Vagina (tissue), 2 donors: Measurements from ENCODE around the gene TRPV2. TPM values are rescaled to one million over a fixed set of nuclear protein-coding genes. Genes with fewer than 3 reads are reported as not detected.
A peak's percentile ranks its signal among the peaks of the same experiment; 100 is the strongest.

ENCODE experiments used
- DNase-seq, 2 donors: peaks; one replicate each; pipeline ENCODE4 v3.0.0-alpha.2; 2017; ENCODE audit errors: extremely low spot score in 2 of 2
- H3K27ac ChIP-seq: fragments of 200-600 bp; sonication (generic); one replicate; pipeline ENCODE4 v1.5.1; 2019
- H3K27me3 ChIP-seq: fragments of 200-600 bp; sonication (generic); one replicate; pipeline ENCODE4 v1.5.1; 2019
- H3K36me3 ChIP-seq, 2 donors: fragments of 200-600 bp; sonication (generic); one replicate each; pipeline ENCODE4 v1.5.1; 2017 to 2019
- H3K4me1 ChIP-seq: fragments of 200-600 bp; sonication (generic); one replicate; pipeline ENCODE4 v1.5.1; 2019
- H3K4me3 ChIP-seq, 2 donors: fragments of 200-600 bp; sonication (generic); 1 replicate in 1 of 2; 2 replicates in 1 of 2; pipeline ENCODE4 v1.5.1; 2016 to 2019
- H3K9me3 ChIP-seq: fragments of 200-600 bp; sonication (generic); one replicate; pipeline ENCODE4 v1.5.1; 2019
- CTCF ChIP-seq, 3 experiments: fragments of 450-650 bp in 2 of 3; fragments of 200-600 bp in 1 of 3; sonication (generic) in 1 of 3; IDR thresholded peaks; one replicate each; pipeline ENCODE4 v1.5.1; 2017 to 2019; ENCODE audit warnings: antibody characterized with exemption in 3 of 3, mild to moderate bottlenecking in 2 of 3, moderate library complexity in 2 of 3
- POLR2A ChIP-seq, 2 donors: fragments of 450-650 bp; IDR thresholded peaks; one replicate each; pipeline ENCODE4 v1.6.1; 2017; ENCODE audit warnings: antibody characterized with exemption in 2 of 2, mild to moderate bottlenecking in 2 of 2, moderate library complexity in 2 of 2
- POLR2AphosphoS5 ChIP-seq, 2 donors: sonication (generic); formaldehyde crosslinking; IDR thresholded peaks; one replicate each; pipeline ENCODE4 v1.9.0; 2017; ENCODE audit warnings: antibody characterized with exemption in 2 of 2, mild to moderate bottlenecking in 2 of 2, low read depth in 1 of 2; ENCODE audit not compliant: insufficient read depth in 1 of 2
- intact Hi-C: fragments of 100-400 bp; cut with DNase I; formaldehyde crosslinking; loops from one replicate; pipeline ENCODE4 v1.15.1; 2023
- total RNA-seq: library from RNA; depleted of rRNA; stranded (reverse); fragments of >200 nt; gene quantifications from one replicate; pipeline ENCODE4 v1.2.3, GENCODE V29; 2016

The TRPV2 gene
- total RNA-seq, 1 donor from 2014 or later = 22.3 TPM

DNA sequence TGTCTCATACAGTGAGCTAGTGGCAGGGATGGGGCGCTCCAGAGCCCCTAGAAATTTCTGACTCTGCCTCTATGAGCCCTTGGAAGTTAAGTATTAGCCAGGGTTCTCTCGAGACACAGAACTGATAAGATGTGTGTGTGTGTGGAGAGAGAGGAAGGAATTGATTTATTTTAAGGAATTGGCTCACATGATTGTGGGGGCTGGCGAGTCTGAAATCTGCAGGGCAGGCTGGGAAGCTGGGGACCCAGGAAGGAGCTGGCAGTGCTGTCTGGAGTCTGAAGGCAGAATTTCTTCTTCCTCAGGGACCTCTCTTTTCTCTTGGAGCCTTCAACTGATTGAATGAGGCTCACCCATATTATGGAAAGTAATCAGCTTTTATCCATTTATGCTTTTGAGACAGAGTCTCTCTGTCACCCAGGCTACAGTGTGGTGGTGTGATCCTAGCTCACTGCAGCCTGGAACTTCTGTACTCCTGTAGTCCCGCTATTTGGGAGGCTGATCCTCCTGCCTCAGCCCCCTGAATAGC lies 59.9 kb downstream of the TRPV2 start:
- peaks cover 29% of the 10 kb centered on the region for H3K4me1 ChIP-seq
- TF ChIP-seq POLR2A (IDR thresholded peaks at IDR 0.05) (no peak), CTCF (IDR thresholded peaks at IDR 0.05) (no peak), POLR2AphosphoS5 (IDR thresholded peaks at IDR 0.05; ENCODE audit: insufficient read depth in 1 of 2, low read depth in 1 of 2) (no peak)
- no peaks in the 10 kb centered on the region for H3K36me3 ChIP-seq
- no peak for DNase-seq
- intact Hi-C loops = no loop called here
- no peak overlapping the region for H3K4me3 ChIP-seq
- H3K27me3 ChIP-seq = no peaks in the 10 kb centered on the region
- H3K9me3 ChIP-seq = no peaks in the 10 kb centered on the region
- no peak overlapping the region for H3K27ac ChIP-seq

GRCh38 chr17:16477255-16477654 lies 61.9 kb downstream of the TRPV2 start:
- Histone ChIP-seq H3K9me3 (no peaks in the 10 kb centered on the region), H3K36me3 (no peaks in the 10 kb centered on the region), H3K27ac (peak overlapping the region; percentile 94), H3K4me1 (peaks cover 29% of the 10 kb centered on the region), H3K4me3 (no peak overlapping the region), H3K27me3 (no peaks in the 10 kb centered on the region)
- no peak for DNase-seq
- TF ChIP-seq POLR2A (IDR thresholded peaks at IDR 0.05) (no peak), POLR2AphosphoS5 (IDR thresholded peaks at IDR 0.05; ENCODE audit: insufficient read depth in 1 of 2, low read depth in 1 of 2) (peak in 1 of 2 donors; percentile 18), CTCF (IDR thresholded peaks at IDR 0.05) (no peak)
- intact Hi-C loops = no loop called here

- DNase-seq = no peak
- peaks cover 29% of the 10 kb centered on the region for H3K4me1 ChIP-seq
- no peaks in the 10 kb centered on the region for H3K9me3 ChIP-seq
- peak in 1 of 2 donors; percentile 0 for TF ChIP-seq POLR2AphosphoS5 (IDR thresholded peaks at IDR 0.05; ENCODE audit: insufficient read depth in 1 of 2, low read depth in 1 of 2)
- no peak for TF ChIP-seq POLR2A (IDR thresholded peaks at IDR 0.05)
- no peak overlapping the region for H3K4me3 ChIP-seq
- H3K36me3 ChIP-seq = no peaks in the 10 kb centered on the region
- no peaks in the 10 kb centered on the region for H3K27me3 ChIP-seq
- intact Hi-C loops = no loop called here
- peak overlapping the region; percentile 94 for H3K27ac ChIP-seq
These were observed 62.3 kb downstream of the TRPV2 start for GRCh38 chr17:16477666-16478065.

DNA sequence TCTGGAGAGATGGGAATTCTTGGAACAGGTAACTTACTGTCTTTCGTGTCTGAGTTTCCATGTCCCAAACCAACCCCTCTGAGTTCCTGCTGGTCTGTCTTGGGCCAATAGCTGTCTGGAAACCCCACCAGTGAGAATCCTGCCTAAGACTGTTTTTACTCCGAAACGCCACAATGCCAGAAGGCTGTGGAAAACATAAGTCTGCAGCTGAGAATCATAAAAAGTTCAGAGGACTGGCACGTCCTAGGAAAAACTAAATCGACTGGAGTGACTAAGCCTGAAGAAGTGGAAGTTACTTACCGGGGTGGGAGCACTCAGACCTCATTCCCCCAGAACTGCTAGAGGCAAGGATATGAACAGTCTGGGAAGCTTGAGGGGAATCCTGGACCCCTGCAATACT lies 63.3 kb downstream of the TRPV2 start:
- Histone ChIP-seq H3K27me3 (no peaks in the 10 kb centered on the region), H3K4me1 (peaks cover 29% of the 10 kb centered on the region), H3K36me3 (no peaks in the 10 kb centered on the region), H3K27ac (peak overlapping the region; percentile 94), H3K4me3 (no peak overlapping the region), H3K9me3 (no peaks in the 10 kb centered on the region)
- intact Hi-C loops = no loop called here
- no peak for TF ChIP-seq POLR2A (IDR thresholded peaks at IDR 0.05)
- no peak for TF ChIP-seq POLR2AphosphoS5 (IDR thresholded peaks at IDR 0.05; ENCODE audit: insufficient read depth in 1 of 2, low read depth in 1 of 2)
- TF ChIP-seq CTCF (IDR thresholded peaks at IDR 0.05) = no peak
- DNase-seq = no peak

GRCh38 chr17:16479264-16479663 lies 63.9 kb downstream of the TRPV2 start:
- intact Hi-C loops = no loop called here
- no peak for DNase-seq
- H3K27me3 ChIP-seq = no peaks in the 10 kb centered on the region
- TF ChIP-seq POLR2A (IDR thresholded peaks at IDR 0.05) (no peak), POLR2AphosphoS5 (IDR thresholded peaks at IDR 0.05; ENCODE audit: insufficient read depth in 1 of 2, low read depth in 1 of 2) (no peak), CTCF (IDR thresholded peaks at IDR 0.05) (no peak)
- H3K36me3 ChIP-seq = no peaks in the 10 kb centered on the region
- peaks cover 29% of the 10 kb centered on the region for H3K4me1 ChIP-seq
- peak overlapping the region; percentile 94 for H3K27ac ChIP-seq
- H3K4me3 ChIP-seq = no peak overlapping the region
- H3K9me3 ChIP-seq = no peaks in the 10 kb centered on the region
